ENCODE results near the gene ARHGAP11A.

DNA sequence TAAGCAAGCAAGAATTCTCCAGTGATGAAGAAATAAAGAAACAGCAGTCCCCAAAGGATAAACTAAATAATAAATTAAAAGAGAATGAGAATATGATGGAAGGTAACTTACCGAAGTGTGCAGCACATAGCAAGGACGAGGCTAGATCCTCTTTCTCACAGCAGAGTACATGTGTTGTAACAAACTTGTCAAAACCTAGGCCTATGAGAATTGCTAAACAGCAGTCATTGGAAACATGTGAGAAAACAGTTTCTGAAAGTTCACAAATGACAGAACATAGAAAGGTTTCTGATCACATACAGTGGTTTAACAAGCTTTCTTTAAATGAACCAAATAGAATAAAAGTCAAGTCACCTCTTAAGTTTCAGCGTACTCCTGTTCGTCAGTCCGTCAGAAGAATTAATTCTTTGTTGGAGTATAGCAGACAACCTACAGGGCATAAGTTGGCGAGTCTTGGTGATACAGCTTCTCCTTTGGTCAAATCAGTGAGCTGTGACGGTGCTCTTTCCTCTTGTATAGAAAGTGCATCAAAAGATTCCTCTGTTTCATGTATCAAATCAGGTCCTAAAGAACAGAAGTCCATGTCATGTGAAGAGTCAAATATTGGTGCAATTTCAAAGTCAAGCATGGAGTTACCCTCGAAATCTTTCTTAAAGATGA is 21.7 kb downstream of the ARHGAP11A start:
- TF ChIP-seq, protein P1, sequence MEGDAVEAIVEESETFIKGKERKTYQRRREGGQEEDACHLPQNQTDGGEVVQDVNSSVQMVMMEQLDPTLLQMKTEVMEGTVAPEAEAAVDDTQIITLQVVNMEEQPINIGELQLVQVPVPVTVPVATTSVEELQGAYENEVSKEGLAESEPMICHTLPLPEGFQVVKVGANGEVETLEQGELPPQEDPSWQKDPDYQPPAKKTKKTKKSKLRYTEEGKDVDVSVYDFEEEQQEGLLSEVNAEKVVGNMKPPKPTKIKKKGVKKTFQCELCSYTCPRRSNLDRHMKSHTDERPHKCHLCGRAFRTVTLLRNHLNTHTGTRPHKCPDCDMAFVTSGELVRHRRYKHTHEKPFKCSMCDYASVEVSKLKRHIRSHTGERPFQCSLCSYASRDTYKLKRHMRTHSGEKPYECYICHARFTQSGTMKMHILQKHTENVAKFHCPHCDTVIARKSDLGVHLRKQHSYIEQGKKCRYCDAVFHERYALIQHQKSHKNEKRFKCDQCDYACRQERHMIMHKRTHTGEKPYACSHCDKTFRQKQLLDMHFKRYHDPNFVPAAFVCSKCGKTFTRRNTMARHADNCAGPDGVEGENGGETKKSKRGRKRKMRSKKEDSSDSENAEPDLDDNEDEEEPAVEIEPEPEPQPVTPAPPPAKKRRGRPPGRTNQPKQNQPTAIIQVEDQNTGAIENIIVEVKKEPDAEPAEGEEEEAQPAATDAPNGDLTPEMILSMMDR (optimal IDR thresholded peaks at IDR 0.05 in 1 of 3, IDR thresholded peaks at IDR 0.05 in 1 of 3, conservative IDR thresholded peaks at IDR 0.05 in 1 of 3; ENCODE audit: extremely low read depth in 1 of 3, insufficient read depth in 2 of 3, low read length in 3 of 3), result no peak
- no peak for TF ChIP-seq EZH2 (IDR thresholded peaks at IDR 0.05; ENCODE audit: low read length)

Data from keratinocyte (primary cell).